Germinal center (tissue), 1 donor: ENCODE measurements around the gene MICA.

Experiments used
- DNase-seq: peaks from one replicate; pipeline ENCODE4 v3.0.0; 2012; ENCODE audit warnings: mixed read lengths, low spot score

The MICA gene

DNA sequence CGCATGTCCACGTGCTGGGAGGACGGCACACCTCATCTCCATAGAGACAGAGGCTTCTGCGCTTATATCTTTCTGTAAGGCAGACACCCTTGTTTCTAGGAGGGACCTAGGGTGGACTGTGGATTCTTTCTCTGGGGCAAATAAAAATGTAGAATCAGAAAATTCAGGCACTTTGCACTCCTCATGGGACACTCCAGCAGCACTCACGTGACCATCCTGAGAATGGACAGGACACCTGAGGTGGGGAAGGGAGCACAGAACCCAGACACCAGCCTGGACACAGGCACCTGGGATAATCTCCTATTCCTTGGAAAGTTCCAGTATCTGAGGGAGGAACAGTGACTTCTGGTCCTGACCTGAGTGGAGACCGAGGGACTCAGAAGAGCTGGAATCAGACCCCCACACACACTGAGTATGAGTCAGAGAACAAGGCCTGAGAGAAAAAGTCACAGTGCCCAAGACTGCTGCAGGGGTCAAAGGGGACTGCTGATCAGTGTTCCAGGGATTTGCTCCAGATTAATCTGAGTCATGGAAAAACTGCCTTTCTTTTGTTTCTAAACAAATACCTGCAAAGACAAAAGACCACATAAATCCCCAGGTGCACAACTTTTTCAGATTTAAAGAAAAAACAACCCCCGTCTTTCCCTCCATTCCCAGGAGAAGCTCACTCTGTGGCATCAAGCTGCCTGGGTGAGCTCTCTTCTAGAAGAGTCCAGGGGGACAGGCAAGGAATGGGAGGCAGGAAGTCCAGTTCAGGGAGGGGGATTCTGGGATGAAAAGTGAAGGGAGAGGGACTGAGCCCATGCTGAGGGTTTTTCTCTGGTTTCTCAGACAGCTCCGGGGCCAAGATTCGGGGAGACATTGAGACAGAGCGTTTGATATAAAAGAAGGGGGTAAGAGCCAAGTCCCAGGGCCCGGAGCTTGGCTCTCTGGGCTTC is 58.9 kb downstream of the MICA start:
- no peak for DNase-seq

DNA sequence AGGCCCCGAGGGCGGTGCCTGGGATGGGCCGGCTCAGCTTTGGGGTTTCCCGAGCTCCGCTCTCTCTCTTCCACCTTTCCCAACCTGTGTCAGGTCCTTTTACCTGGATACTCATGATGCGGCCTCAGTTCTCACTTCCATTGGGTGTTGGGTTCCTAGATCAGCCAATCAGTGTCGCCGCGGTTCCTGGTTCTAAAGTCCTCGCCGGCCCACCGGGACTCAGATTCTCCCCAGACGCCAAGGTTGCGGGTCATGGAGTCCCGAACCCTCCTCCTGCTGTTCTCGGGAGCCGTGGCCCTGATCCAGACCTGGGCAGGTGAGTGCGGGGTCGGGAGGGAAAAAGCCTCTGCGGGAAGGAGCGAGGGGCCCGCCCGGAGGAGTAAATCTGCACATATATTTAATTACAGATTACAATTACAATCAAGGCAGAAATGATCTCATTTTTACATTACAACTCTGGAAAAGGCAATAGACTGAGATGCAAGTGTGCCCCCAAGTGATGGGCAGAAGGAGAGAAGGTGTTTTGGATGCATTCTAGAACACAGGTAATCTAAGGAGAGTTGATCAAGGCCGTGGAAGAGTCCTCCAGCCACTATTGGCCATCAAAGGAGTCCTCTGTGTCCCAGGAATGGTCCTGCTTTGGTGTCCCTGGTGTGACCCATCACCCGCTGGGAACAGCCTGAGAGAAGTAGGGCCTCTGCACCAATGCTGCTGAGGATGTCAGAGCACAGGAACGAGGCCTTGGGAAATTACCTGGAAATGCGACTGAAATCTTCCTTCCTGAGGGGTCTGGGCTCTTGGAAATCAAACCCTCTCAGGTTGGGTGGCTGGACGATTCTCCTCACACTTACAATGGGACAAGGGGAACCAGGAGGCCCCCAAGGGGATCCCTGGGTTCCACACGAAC is 59.8 kb downstream of the MICA start:
- DNase-seq = peak; percentile 95

DNA sequence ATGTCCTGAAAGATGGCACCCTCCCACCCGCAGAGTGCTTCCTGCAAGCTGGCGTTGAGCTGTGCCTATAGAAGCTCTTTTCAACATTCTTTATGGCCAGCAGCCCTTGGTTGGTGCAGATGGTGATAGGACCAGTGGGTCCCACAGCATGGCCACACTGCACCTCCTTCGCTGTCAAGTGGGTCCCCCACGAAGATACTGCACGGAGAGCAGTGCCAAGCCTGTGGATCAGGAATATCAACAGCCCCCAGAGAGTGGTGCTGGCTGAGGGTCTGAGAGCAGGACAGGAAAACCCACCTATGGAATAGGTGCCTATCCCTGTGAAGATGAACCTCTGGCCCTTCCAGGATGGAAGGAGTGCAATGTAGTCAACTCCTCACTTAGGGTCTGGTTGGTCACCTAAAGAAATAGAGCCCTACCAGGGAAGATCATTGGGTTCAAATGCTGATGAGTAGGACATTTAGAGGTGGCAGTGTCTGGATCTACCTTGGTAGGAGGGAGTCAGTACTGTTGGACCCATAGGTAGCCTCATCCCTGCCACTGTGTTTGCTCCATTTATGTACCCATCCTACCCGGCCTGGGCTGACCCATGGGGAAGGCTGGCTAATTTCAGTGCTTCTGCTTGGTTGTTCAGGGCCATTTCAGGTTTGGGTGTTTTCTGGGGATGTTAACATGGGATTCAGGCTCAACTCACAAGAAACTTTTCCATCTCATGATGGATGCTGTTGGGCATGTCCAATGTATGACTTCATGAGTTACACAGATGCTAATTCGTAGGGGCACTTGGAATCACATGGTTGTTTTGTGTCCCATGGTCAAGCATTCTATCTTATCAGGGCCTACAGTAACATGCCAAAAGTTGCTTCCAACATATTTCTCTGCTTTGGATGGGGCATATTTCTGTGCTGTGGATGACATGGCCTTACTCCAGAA is 61.1 kb downstream of the MICA start:
- DNase-seq = no peak
